ENCODE data around the gene UBL4B. TPM values are rescaled to one million over a fixed set of nuclear protein-coding genes. Genes with fewer than 3 reads are reported as not detected.

UBL4B gene
- total RNA-seq, 1 donor from 2014 or later: not detected

GRCh38 chr1:110151175-110151669 is 39.0 kb downstream of the UBL4B start:
- intact Hi-C loops (cut with micrococcal nuclease): loop anchor here (10.0 kb wide), 1 partner anchor 66 kb away; no protein-coding TSS in a partner anchor

GRCh38 chr1:110152133-110152785 is 40.0 kb downstream of the UBL4B start:
- intact Hi-C loops (cut with micrococcal nuclease): loop anchor here (10.0 kb wide), 1 partner anchor 67 kb away; no protein-coding TSS in a partner anchor

- intact Hi-C loops (cut with micrococcal nuclease): loop anchor here (10.0 kb wide), 1 partner anchor 69 kb away; no protein-coding TSS in a partner anchor
Observed at GRCh38 chr1:110153407-110153950, 41.2 kb downstream of the UBL4B start.

- intact Hi-C loops (cut with micrococcal nuclease): loop anchor here (10.0 kb wide), 1 partner anchor 71 kb away; no protein-coding TSS in a partner anchor
Observed at GRCh38 chr1:110155878-110156522, 43.8 kb downstream of the UBL4B start.

GRCh38 chr1:110158261-110158660 is 46.0 kb downstream of the UBL4B start:
- intact Hi-C loops (cut with micrococcal nuclease): loop anchor here (10.0 kb wide), 1 partner anchor 73 kb away; no protein-coding TSS in a partner anchor

- intact Hi-C loops (cut with micrococcal nuclease): loop anchor here (10.0 kb wide), 1 partner anchor 74 kb away; no protein-coding TSS in a partner anchor
Observed at GRCh38 chr1:110159168-110159567, 46.9 kb downstream of the UBL4B start.

GRCh38 chr1:110160538-110161100 is 48.4 kb downstream of the UBL4B start:
- intact Hi-C loops (cut with micrococcal nuclease): no loop called here

GRCh38 chr1:110161165-110161564 is 48.9 kb downstream of the UBL4B start:
- intact Hi-C loops (cut with micrococcal nuclease): no loop called here

- intact Hi-C loops (cut with micrococcal nuclease): no loop called here
Observed at GRCh38 chr1:110161849-110162248, 49.6 kb downstream of the UBL4B start.

Other genes with a start within 250 kb of the UBL4B start
- gene CSF1, start 201.6 kb upstream of the UBL4B start, total RNA-seq: 75.0 and 76.4 TPM in 2 replicates
- gene AHCYL1, start 127.7 kb upstream of the UBL4B start, total RNA-seq: 52.9 and 60.6 TPM in 2 replicates
- gene STRIP1, start 77.8 kb upstream of the UBL4B start, total RNA-seq: 34.6 and 34.9 TPM in 2 replicates
- gene ALX3, start 41.8 kb upstream of the UBL4B start, total RNA-seq: not detected in 2 replicates
- gene SLC6A17, start 38.1 kb downstream of the UBL4B start, total RNA-seq: 0.02 TPM in 2 replicates
- gene KCNC4, start 97.9 kb downstream of the UBL4B start, total RNA-seq: 9.9 and 10.6 TPM in 2 replicates
- 58.0 and 59.0 TPM in 2 replicates for gene RBM15, start 226.9 kb downstream of the UBL4B start, total RNA-seq

Measured in T-helper 2 cell treated with Interferon-gamma antibody and Interleukin-4, amounts not matched to agents 100 ng/mL and 5 ng/mL, for 36 hours (primary cell).